ENCODE data around the gene REPS2. TPM values are rescaled to one million over a fixed set of nuclear protein-coding genes. Genes with fewer than 3 reads are reported as not detected.

REPS2 gene
- total RNA-seq, 1 experiment from 2014 or later = 3.7 TPM

- H3K4ac ChIP-seq (ENCODE audit: low read depth, low read length) = no peak overlapping the region
- no peak overlapping the region for H4K8ac ChIP-seq (replicated peaks; ENCODE audit: insufficient read length, low read depth, low read length)
- H3K27me3 ChIP-seq (ENCODE audit: insufficient read depth, low read length) = no peaks in the 10 kb centered on the region
- H3K36me3 Mint-ChIP-seq (ENCODE audit: insufficient read depth in 1 of 3, low read depth in 3 of 3) = no peaks in the 10 kb centered on the region; a peak in 1 of 7 replicates
- no peak overlapping the region for H3K56ac ChIP-seq (ENCODE audit: insufficient read length, low read depth, low read length)
- H2BK5ac ChIP-seq (ENCODE audit: insufficient read length, low read length) = no peak overlapping the region
- no peak overlapping the region for H3K4me3 Mint-ChIP-seq
- no peak overlapping the region for H4K5ac ChIP-seq (ENCODE audit: insufficient read length, low read depth, low read length)
- no peak for DNase-seq
- H3T11ph ChIP-seq (ENCODE audit: low read length) = no peak overlapping the region
- no peak overlapping the region for H3K23ac ChIP-seq (ENCODE audit: insufficient read length, low read depth, low read length)
- H3K27me3 Mint-ChIP-seq (ENCODE audit: low read depth) = no peaks in the 10 kb centered on the region
- peak overlapping the region; percentile 49 for H2BK20ac ChIP-seq (ENCODE audit: low read depth, low read length, poor library complexity, severe bottlenecking)
- H3K9ac ChIP-seq (ENCODE audit: extremely low read depth, insufficient read length, low read length) = no peak overlapping the region
- H3K27ac ChIP-seq (ENCODE audit: insufficient read length, low read depth, low read length) = no peak overlapping the region
- no peak overlapping the region for H2BK120ac ChIP-seq (ENCODE audit: low read depth, low read length, poor library complexity, severe bottlenecking)
- H4K91ac ChIP-seq (ENCODE audit: insufficient read length, low read depth, low read length) = no peak overlapping the region
- H3K14ac ChIP-seq (ENCODE audit: insufficient read depth, low read length) = no peak overlapping the region
- H3K27ac Mint-ChIP-seq = no peak overlapping the region
- H3K79me2 ChIP-seq (ENCODE audit: insufficient read depth, low read length) = no peaks in the 10 kb centered on the region
- H3K4me1 ChIP-seq (ENCODE audit: insufficient read depth, low read length) = peaks cover 9% of the 10 kb centered on the region; the same call in 1 of the 2 replicates
- no peak for TF ChIP-seq CTCF (conservative IDR thresholded peaks at IDR 0.05)
- whole genome bisulfite sequencing (ENCODE audit: extremely low coverage, insufficient read length, low lambda C conversion rate) = no CpG with 5 or more reads among the region's 3 CpGs
- H3K18ac ChIP-seq (ENCODE audit: insufficient read length, low read depth, low read length) = no peak overlapping the region
- H3K9me3 Mint-ChIP-seq = no peaks in the 10 kb centered on the region; a peak in 1 of 5 replicates
- no peaks in the 10 kb centered on the region for H3K9me3 ChIP-seq (ENCODE audit: control insufficient read depth, low read depth, low read length)
- no peak overlapping the region for H2BK12ac ChIP-seq (ENCODE audit: insufficient read length, low read depth, low read length)
- H2BK15ac ChIP-seq (ENCODE audit: low read depth, low read length) = no peak overlapping the region
- peaks cover 25% of the 10 kb centered on the region in 2 experiments for H3K4me1 Mint-ChIP-seq
- H2AFZ ChIP-seq (ENCODE audit: low read length) = no peak overlapping the region
- no peak overlapping the region for H2AK5ac ChIP-seq (ENCODE audit: insufficient read length, low read length)
- H3K23me2 ChIP-seq (ENCODE audit: insufficient read length, low read depth, low read length, poor library complexity, severe bottlenecking) = no peaks in the 10 kb centered on the region
- H3K4me2 ChIP-seq (ENCODE audit: insufficient read depth, insufficient read length, low read length) = no peak overlapping the region
- no peaks in the 10 kb centered on the region for H3K79me1 ChIP-seq (ENCODE audit: insufficient read depth, low read depth, low read length, poor library complexity, severe bottlenecking)
- no peaks in the 10 kb centered on the region for H4K20me1 ChIP-seq (ENCODE audit: control insufficient read depth, insufficient read depth, insufficient read length)
These were observed 11.3 kb downstream of the REPS2 start for GRCh38 chrX:16957751-16958150.
